ENCODE data around the gene RNF31. TPM values are rescaled to one million over a fixed set of nuclear protein-coding genes. Genes with fewer than 3 reads are reported as not detected.

RNF31 gene
- total RNA-seq, 4 donors from 2014 or later: 33.5 to 112 (median 72.9) TPM

DNA sequence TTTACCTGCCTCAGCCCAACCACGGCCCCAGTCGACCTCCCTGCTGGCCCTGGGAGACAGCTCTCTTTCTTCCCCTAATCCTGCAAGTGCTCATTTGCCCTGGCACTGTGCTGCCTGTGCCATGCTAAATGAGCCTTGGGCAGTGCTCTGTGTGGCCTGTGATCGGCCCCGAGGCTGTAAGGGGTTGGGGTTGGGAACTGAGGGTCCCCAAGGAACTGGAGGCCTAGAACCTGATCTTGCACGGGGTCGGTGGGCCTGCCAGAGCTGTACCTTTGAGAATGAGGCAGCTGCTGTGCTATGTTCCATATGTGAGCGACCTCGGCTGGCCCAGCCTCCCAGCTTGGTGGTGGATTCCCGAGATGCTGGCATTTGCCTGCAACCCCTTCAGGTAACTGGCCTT lies 2.8 kb downstream of the RNF31 start:
- no peak for DNase-seq (ENCODE audit: low spot score in 2 of 2)
- Histone ChIP-seq H3K4me1 (peaks cover 4 to 32% (median 18%) of the 10 kb centered on the region in 4 donors), H3K36me3 (peaks cover 5 to 69% (median 27%) of the 10 kb centered on the region in 3 donors), H3K27ac (no peak overlapping the region), H3K27me3 (no peaks in the 10 kb centered on the region), H3K9me3 (no peaks in the 10 kb centered on the region), H3K4me3 (no peak overlapping the region)
- no peak for TF ChIP-seq EP300 (IDR thresholded peaks at IDR 0.05)
- TF ChIP-seq POLR2A (IDR thresholded peaks at IDR 0.05): no peak
- TF ChIP-seq, protein P1, sequence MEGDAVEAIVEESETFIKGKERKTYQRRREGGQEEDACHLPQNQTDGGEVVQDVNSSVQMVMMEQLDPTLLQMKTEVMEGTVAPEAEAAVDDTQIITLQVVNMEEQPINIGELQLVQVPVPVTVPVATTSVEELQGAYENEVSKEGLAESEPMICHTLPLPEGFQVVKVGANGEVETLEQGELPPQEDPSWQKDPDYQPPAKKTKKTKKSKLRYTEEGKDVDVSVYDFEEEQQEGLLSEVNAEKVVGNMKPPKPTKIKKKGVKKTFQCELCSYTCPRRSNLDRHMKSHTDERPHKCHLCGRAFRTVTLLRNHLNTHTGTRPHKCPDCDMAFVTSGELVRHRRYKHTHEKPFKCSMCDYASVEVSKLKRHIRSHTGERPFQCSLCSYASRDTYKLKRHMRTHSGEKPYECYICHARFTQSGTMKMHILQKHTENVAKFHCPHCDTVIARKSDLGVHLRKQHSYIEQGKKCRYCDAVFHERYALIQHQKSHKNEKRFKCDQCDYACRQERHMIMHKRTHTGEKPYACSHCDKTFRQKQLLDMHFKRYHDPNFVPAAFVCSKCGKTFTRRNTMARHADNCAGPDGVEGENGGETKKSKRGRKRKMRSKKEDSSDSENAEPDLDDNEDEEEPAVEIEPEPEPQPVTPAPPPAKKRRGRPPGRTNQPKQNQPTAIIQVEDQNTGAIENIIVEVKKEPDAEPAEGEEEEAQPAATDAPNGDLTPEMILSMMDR (IDR thresholded peaks at IDR 0.05): no peak
- WGBS, 2 donors: 89 to 90% methylated on average over 9 of the region's 9 CpGs

DNA sequence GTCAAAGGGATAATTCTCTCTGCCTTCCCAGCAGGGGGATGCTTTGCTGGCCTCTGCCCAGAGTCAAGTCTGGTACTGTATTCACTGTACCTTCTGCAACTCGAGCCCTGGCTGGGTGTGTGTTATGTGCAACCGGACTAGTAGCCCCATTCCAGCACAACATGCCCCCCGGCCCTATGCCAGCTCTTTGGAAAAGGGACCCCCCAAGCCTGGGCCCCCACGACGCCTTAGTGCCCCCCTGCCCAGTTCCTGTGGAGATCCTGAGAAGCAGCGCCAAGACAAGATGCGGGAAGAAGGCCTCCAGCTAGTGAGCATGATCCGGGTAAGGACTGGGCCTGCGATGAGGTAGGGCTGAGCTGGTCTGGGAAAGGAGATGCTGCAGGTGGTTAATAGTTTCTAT lies 3.3 kb downstream of the RNF31 start:
- no peak overlapping the region for H3K4me3 ChIP-seq
- 91 to 97% methylated on average over 9 of the region's 9 CpGs for WGBS, 2 donors
- H3K36me3 ChIP-seq: peaks cover 8 to 74% (median 32%) of the 10 kb centered on the region in 3 donors
- TF ChIP-seq, protein P1 (IDR thresholded peaks at IDR 0.05): no peak
- TF ChIP-seq POLR2A (IDR thresholded peaks at IDR 0.05) (no peak), EP300 (IDR thresholded peaks at IDR 0.05) (no peak)
- no peaks in the 10 kb centered on the region for H3K9me3 ChIP-seq
- H3K27ac ChIP-seq: no peak overlapping the region
- DNase-seq (ENCODE audit: low spot score in 2 of 2): no peak
- no peaks in the 10 kb centered on the region for H3K27me3 ChIP-seq
- H3K4me1 ChIP-seq: peaks cover 4 to 27% (median 14%) of the 10 kb centered on the region in 4 donors

DNA sequence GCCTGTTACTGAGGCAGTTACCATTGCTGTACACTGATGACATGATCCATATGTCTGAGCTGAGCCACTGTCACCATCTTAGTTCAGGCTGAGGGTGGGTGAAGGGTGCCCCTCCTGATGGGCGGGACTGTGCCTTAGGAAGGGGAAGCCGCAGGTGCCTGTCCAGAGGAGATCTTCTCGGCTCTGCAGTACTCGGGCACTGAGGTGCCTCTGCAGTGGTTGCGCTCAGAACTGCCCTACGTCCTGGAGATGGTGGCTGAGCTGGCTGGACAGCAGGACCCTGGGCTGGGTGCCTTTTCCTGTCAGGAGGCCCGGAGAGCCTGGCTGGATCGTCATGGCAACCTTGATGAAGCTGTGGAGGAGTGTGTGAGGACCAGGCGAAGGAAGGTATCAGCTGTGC lies 3.7 kb downstream of the RNF31 start:
- Histone ChIP-seq H3K27me3 (no peaks in the 10 kb centered on the region), H3K4me1 (peaks cover under 1 to 23% (median 9%) of the 10 kb centered on the region in 4 donors), H3K9me3 (no peaks in the 10 kb centered on the region), H3K36me3 (peaks cover 8 to 78% (median 36%) of the 10 kb centered on the region in 3 donors), H3K4me3 (no peak overlapping the region), H3K27ac (no peak overlapping the region)
- WGBS, 2 donors: 77 to 87% methylated on average over 9 of the region's 9 CpGs
- no peak for TF ChIP-seq EP300 (IDR thresholded peaks at IDR 0.05)
- TF ChIP-seq, protein P1 (IDR thresholded peaks at IDR 0.05): no peak
- TF ChIP-seq POLR2A (IDR thresholded peaks at IDR 0.05): no peak
- no peak for DNase-seq (ENCODE audit: low spot score in 2 of 2)

DNA sequence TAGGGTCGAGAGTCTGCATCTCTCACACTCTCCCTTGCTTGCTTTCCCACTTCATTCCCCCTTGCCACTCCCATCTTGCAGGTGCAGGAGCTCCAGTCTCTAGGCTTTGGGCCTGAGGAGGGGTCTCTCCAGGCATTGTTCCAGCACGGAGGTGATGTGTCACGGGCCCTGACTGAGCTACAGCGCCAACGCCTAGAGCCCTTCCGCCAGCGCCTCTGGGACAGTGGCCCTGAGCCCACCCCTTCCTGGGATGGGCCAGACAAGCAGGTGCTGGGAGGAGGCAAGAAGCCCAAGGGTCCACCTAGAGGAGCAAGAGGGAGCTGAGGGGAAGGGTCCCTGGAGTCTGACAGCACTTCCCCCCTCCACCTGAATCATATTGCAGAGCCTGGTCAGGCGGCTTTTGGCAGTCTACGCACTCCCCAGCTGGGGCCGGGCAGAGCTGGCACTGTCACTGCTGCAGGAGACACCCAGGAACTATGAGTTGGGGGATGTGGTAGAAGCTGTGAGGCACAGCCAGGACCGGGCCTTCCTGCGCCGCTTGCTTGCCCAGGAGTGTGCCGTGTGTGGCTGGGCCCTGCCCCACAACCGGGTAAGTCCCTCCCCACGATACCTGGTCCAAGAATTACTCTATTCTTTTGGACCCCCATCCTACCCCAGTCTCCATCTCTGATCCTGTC lies 4.2 kb downstream of the RNF31 start:
- peaks cover 8 to 84% (median 41%) of the 10 kb centered on the region in 3 donors for H3K36me3 ChIP-seq

DNA sequence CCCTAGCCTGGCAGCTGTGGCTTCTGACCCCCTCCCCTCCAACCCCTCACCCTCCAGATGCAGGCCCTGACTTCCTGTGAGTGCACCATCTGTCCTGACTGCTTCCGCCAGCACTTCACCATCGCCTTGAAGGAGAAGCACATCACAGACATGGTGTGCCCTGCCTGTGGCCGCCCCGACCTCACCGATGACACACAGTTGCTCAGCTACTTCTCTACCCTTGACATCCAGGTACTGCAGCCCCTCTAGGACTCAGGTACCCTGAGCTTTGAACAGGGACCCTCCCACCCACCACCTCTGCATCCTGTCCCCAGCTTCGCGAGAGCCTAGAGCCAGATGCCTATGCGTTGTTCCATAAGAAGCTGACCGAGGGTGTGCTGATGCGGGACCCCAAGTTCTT lies 7.8 kb downstream of the RNF31 start:
- peaks cover 0 to under 1% (median 0%) of the 10 kb centered on the region in 4 donors for H3K4me1 ChIP-seq
- TF ChIP-seq EP300 (IDR thresholded peaks at IDR 0.05) (no peak), POLR2A (IDR thresholded peaks at IDR 0.05) (no peak)
- TF ChIP-seq, protein P1 (IDR thresholded peaks at IDR 0.05): no peak
- H3K36me3 ChIP-seq: peaks cover 10 to 98% (median 57%) of the 10 kb centered on the region in 3 donors
- WGBS, 2 donors: 97 to 98% methylated on average over 10 of the region's 10 CpGs
- no peak overlapping the region for H3K4me3 ChIP-seq
- no peak for DNase-seq (ENCODE audit: low spot score in 2 of 2)
- no peaks in the 10 kb centered on the region for H3K9me3 ChIP-seq
- no peak overlapping the region for H3K27ac ChIP-seq
- no peaks in the 10 kb centered on the region for H3K27me3 ChIP-seq

More for the DNA sequence above, 4.2 kb downstream of the RNF31 start:
- no peaks in the 10 kb centered on the region for H3K27me3 ChIP-seq
- WGBS, 2 donors: 93 to 96% methylated on average over 10 to 16 of the region's 16 CpGs
- TF ChIP-seq, protein P1 (IDR thresholded peaks at IDR 0.05): no peak
- no peak for TF ChIP-seq POLR2A (IDR thresholded peaks at IDR 0.05)
- no peak for TF ChIP-seq EP300 (IDR thresholded peaks at IDR 0.05)
- no peaks in the 10 kb centered on the region for H3K9me3 ChIP-seq
- H3K4me3 ChIP-seq: no peak overlapping the region
- DNase-seq (ENCODE audit: low spot score in 2 of 2): no peak
- peaks cover 0 to 22% (median 8%) of the 10 kb centered on the region in 4 donors for H3K4me1 ChIP-seq
- no peak overlapping the region for H3K27ac ChIP-seq
